Inflammatory macrophage (primary cell): ENCODE results near the gene STXBP1.
A peak's percentile ranks its signal among the peaks of the same experiment; 100 is the strongest.

Experiments used
- DNase-seq, 2 donors: peaks; one replicate each; pipeline ENCODE4 v3.0.0-alpha.2; 2020 to 2022

The STXBP1 gene

DNA sequence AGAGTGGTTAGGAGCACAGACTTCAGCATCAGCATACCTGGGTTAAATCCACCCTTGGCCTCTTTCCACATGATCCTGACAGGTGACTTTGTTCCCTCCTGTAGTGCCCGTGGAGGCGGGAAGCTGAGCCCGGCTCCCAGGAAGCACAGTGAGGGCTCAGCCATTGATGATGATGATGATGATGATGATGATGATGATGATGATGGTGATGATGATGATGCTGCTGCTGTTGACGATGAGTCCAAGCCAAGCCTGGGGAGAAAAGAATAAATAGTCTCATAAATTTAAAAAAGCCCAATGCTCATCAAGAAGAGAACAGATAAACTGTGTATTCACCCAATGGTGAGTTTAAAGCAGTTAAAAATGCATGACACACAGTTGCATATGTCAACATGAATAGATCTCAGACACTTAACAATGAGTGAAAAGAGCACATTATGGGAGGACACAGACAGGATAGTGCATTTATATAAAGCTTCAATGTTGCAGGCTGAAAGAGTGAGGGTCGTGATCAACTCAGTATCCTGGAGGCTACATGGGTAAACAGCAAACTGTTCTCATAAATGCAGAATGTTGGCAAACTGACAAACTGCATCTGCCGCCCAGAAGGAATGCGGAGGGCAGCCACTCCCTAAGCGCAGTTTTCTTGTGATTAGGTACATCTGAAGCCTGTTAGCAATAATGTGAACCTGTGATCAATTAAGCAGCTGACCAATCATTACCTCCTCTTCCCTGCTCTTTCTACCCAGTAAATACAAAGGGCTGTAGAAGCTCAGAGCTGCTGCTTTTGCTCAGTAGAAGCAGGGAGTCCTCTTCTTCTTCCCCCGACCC lies 83.0 kb downstream of the STXBP1 start:
- no peak for DNase-seq

GRCh38 chr9:127697575-127697974 lies 85.5 kb downstream of the STXBP1 start:
- no peak for DNase-seq

DNA sequence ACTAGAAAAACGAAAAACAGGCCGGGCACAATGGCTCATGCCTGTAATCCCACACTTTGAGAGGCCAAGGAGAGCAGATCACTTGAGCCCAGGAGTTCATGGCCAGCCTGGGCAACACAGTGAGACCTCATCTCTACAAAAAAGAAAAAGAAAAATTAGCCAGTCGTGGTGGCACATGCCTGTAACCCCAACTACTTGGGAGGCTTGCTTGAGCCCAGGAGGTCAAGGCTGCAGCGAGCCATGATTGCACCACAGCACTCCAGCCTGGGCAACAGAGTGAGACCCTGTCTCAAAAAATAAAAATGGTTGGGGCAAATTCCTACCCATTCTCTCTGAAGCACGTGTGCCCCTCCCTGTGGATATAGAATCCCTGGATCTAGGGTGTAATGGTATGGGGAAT lies 86.3 kb downstream of the STXBP1 start:
- no peak for DNase-seq

DNA sequence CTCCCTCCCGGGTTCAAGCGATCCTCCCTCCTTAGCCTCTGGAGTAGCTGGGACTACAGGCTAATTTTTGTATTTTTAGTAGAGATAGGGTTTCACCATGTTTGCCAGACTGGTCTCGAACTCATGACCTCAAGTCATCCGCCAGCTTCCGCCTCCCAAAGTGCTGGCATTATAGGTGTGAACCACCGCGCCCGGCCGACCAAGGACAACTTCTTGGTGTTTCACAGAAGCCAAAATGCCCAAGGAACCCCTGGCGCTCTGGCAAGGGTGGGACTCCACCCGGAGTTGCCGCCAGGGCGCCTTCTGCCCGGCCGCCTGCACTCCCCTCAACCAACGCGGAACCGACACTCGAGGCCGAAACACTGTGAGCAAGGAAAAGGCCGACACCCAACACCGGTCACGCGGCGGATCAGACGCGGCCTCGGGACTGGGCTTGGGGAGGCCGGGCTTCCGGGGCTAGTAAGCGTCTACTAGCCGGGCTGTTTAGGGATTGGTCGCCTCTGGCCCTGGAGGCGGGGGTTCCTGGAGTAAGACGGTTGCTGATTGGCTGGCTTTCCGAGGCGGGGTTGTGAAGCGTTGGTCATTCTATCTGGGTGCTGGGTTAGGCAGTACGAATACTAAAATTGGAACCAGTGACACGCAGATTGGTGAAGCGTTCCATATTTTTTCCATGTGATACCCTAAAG lies 87.1 kb downstream of the STXBP1 start:
- DNase-seq, result peak; percentile 98 to 99

- no peak for DNase-seq
Observed at GRCh38 chr9:127700140-127700539, 88.1 kb downstream of the STXBP1 start.

GRCh38 chr9:127700594-127701255 lies 88.6 kb downstream of the STXBP1 start:
- no peak for DNase-seq

- DNase-seq, result no peak
Observed at GRCh38 chr9:127703289-127703946, 91.3 kb downstream of the STXBP1 start.

DNA sequence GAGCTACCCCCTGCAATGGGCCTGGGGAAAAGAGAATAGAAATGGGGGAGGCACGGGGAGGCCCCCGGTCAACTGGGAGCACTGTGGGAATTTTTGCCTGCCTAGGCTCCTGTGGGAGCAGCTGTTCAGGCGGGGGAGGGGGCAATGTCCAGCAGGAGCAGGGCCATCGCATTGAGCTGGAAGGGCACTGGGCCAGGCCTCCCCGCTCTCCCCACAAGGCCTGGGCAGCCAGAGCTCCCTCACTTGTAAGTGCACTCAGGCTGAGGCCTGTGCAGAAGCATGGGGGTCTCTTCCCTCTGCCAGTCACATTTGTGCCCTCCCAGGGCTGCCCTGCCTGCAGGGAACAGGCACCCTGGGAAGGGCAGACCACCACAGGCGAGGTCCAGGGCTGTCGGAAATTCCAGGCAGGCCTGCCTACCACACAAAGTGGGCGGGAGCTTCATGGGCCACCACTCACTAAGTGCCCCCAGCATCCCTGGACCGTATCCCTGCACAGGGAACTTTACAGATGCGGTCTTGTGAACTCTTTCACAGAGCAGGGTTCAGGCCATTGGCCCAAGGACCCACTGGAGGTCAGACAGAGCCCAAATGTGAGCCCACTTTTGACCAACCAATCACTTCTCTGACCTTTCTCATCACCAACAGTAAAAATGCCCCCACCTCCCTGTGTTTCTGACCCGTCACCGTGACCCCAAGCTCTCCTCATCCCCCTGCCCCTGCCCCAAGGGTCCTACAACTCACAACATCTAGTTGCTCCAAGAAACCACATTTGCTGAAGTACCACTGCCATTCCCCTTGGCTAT lies 93.7 kb downstream of the STXBP1 start:
- DNase-seq, result no peak

DNA sequence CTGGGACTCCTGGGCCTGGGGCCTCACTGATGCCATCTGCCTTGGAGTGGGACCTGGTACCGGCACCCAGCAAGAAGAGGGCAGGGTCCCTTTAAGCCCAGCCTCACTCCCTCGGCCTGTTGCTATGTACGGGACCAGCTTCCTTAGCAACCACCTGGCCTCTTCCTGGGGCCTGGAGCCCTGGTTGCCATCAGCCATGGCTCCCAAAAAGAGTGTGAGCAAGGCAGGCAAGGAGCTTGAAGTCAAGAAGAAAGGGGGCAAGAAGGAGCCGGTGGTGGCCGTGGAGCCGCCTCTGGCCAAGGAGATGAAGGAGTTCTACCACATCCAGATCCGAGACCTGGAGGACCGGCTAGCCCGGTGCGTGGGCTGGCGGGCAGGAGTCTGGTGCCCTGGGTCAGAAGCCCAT lies 94.8 kb downstream of the STXBP1 start, which contains the start of gene CFAP157:
Gene CFAP157, plus strand, starts transcription at position 153 of the 406 bp plus-strand sequence. Its CDS starts 44 bp downstream, at position 197.
- no peak for DNase-seq

- DNase-seq, result no peak
Observed at GRCh38 chr9:127707766-127708165, 95.7 kb downstream of the STXBP1 start.

DNA sequence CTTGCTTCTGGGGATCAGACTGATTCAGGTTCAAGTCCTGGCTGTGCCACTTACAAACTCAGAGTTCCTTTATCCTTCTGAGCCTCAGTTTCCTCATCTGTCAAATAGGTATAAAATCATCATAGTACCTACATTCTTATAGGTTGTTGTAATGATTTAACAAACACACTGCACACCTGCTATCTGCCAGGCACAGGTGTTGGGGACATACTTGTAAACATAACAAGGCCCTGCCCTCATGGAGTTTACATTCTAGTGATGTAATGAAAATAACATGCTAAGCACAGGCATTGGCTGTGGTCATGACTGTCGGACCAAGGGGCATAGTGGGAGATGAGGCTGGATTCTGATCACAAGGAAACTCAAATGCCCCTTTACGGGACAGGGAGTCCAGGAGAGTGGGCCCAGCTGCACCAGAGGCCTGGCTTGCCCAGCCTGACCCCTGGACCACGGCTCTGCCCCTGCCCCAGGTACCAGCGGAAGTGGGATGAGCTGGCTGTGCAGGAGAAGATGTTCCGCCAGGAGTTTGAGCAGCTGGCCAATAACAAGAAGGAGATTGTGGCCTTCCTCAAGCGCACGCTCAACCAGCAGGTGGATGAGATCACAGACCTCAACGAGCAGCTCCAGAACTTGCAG lies 97.0 kb downstream of the STXBP1 start:
- no peak for DNase-seq

DNA sequence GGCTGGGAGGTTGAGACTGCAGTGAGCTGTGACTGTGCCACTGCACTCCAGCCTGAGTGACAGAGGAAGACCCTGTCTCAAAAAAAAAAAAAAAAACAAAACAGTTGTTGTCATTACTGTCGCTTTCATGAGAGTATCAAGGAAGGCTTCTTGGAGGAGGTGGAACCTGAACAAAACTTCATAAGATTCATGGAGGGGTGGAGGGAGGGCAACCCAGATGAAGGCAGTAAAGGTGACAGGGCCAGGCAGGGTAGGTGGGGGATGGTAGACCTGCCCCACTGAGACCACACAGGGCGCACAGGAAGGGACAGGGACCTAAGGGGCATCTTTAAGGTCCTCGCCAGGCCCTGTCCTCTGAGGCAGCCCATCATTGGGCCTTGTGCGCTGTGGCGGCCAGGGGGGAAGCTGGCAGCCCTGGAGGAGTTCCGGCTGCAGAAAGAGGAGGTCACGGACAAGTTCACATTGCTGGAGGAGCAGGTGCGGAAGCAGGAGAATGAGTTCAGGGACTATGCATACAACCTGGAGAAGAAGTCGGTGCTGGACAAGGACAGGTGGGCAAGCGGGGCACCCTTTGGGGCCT lies 98.2 kb downstream of the STXBP1 start:
- DNase-seq, result no peak

DNA sequence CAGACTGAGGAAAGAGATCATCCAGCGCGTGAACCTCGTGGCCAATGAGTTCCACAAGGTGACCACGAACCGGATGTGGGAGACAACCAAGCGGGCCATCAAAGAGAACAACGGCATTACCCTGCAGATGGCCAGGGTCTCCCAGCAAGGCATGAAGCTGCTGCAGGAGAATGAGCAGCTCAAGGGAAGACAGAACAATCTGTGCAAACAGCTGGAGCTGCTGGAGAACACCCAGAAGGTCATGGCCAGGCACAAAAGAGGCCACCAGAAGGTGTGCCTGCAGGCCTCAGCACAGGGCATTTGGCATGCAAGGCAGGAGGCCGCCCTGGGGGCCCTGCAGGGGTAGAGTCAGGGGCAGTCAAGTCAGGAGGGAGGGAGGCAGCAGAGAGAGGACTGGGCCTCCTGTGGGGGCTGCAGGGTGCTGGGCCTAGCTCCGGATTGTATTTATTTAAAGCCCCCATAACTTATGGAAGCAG lies 99.2 kb downstream of the STXBP1 start:
- DNase-seq, result no peak

DNA sequence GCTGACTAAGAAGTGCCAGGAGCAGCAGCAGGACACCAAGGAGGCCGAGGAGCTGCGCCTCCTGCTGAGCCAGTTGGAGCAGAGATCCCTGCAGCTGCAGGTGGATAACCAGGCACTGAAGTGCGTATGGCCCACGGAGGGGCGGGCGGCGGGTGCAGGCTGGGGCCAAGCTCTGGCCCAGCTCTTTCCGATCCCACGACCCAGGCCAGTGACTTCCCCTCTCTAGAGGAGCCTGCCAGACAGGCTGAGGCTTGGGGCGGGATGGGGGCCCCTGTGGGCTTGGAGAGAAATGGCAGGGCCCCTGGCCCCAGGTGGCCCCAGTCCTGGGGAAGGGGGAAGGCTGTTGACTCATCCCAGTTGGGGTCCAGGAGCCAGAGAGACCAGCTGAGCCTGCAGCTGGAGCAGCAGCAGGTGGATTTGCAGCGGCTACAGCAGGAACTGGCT lies 99.8 kb downstream of the STXBP1 start:
- no peak for DNase-seq

GRCh38 chr9:127712371-127712770 lies 100.3 kb downstream of the STXBP1 start:
- DNase-seq, result no peak

DNA sequence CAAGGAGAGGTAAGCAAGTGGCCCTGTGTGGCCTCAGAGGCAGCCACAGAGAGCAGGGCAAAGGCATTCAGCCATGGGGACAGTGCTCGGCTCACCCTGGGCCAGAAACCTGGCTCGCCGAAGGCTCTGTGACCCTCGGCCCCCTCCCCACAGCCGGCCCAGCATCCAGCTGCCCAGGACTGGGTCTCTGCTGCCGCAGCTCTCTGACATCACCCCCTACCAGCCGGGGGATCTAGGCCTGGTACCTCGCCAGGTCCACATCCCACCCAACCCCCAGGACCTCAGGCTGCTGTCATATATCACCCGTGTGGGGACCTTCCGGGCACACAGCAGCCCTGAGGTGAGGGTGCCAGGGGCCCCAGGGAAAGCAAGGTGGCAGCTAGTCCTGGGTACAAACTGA lies 100.8 kb downstream of the STXBP1 start:
- no peak for DNase-seq

DNA sequence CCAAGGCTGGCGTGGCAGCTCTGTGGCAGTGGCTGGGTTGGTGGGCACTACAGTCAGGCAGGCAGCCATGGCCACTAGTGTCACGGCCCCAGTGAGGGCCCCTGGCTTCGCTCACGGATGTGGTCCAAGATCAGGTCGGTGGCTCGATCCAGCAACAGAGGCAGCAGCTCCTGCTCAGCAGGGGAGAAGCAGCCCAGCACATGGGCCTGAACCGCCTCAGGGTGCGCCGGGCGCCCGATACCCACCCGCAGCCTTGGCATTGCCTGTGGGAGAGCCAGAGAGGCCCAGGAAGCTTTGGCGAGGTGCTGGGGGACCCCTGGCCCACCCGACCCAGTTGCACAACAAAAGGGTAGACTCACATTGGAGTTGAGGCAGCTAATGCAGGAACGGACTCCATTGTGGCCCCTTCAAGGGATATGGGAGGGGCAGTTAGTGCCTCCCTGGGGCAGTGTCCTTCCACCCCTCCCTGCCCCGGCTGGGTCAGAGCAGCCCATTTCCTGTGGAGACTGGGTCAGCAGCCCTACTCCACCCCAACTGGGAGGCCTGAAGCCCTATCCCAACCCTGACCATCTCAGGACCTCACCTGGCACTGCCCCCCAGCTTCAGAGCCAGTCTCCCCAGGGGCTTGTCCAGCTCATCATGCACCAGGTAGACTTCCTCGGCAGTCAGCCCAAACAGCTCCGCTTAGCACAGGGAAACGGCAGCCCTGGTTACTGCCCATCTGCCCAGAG lies 102.1 kb downstream of the STXBP1 start:
- DNase-seq, result no peak

DNA sequence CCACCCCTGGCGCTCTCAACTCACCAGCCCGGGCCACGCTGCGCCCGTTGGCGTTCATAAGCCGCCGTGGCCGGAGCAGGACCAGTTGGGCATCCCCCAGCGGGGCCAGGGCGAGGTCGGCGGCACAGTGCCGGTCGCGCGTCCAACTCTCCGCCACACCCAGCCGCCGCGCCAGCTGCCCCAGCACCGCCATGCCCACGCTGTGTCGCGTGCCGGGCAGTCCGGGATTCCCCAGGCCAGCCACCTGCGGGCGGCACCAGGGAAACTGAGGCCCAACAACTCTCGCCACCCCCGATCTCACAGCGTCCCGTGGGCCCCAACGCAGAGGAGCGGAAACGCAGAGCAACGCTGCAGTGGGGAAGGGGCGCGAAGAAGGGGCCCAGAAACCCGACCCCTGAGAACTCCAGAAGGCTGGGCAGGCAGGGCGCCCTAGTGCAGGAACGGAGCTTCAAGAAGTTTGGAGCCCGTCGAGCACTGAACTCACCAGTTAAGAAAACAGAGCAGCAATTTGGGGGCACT lies 102.9 kb downstream of the STXBP1 start:
- peak in 1 of 2 donors; percentile 19 for DNase-seq

DNA sequence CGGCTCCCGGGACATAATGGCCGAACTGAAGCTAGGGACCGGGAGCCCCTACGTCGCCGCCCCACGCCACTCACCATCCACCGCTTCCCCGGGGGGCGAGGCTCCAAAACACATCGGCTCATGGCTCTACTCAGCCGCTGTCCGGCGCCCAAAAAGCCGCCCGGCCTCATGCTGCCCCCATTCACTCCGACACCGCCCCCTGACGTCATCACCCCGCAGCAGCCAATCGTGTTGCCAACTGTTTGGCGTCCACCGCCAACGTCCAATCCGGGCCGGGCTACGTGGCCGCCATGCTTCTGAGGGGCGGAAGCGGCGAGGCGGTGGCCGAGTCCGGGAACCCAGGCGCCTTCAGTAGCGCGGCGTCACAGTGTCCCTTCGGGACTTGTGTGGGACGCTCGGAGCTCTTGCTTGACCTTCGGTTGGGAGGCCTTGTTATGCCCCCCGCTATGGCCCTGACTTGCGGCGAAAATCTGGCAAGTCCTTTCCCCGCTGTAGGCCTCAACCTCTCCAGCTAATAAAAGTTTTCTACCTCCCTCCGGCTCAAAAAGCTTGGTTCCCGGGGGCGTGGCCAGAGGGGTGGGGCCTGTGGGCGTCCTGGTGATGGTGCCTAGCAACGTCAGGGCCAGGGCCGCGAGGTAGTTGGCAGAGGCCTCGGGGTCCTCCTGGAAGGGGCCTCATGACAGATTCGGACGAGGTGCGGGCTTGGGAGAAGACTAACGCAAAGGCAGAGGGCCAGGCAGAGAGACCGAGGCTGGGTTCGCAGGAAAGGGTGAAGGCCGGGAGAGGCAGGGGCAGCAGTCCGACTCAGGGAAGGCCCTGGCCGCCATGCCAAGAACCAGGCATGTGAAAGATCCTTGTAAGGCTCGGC lies 103.6 kb downstream of the STXBP1 start, which contains the start of the genes PTRH1 and TTC16:
Gene PTRH1, minus strand, starts transcription at position 194 of the 868 bp plus-strand sequence. Its CDS starts 24 bp downstream, at position 170.
Gene TTC16, plus strand, starts transcription at position 610 of the 868 bp plus-strand sequence. Its CDS starts 67 bp downstream, at position 677.
- peak; percentile 97 to 98 for DNase-seq
